HG03432 (cell line): ENCODE data around the gene GSE1.

ENCODE experiments used
- ATAC-seq: cut with Tn5 transposase; IDR thresholded peaks from one replicate; pipeline ENCODE4 v1.9.1; 2021; ENCODE audit warnings: mild to moderate bottlenecking, moderate library complexity; ENCODE audit not compliant: unreplicated experiment

The GSE1 gene

DNA sequence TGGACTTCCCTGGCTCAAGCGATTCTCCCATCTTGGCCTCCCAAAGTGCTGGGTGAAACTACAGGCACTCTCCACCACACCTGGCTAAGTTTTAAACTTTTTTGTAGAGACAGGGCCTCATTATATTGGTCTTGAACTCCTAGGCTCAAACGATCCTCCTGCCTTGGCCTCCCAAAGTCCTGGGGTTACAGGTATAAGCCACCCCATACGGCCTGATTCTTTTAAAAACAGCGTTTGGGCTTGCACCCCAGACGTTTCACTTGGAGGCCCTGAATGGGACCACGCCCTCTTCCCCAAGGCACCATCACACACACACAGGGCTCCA, 105.0 kb downstream of the GSE1 start:
- ATAC-seq = no peak

DNA sequence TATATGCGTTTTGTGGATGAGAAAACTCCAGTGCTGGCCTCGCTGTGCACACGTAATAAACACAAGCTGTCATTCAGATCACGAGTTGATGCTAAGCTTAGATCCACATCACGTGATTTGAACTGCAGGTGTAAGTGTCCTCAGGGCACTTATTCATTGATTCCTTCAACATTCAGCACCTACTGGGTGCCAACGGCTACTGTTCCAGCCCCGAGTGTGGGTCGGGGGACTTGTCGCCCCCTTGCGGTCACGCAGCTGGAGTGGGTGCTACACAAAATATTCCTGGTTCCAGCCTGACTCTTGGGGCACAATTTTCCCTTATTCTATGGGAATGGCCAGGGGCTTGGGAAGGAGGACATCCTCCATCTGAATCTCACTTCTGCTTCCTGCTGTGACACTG, 105.6 kb downstream of the GSE1 start:
- no peak for ATAC-seq

DNA sequence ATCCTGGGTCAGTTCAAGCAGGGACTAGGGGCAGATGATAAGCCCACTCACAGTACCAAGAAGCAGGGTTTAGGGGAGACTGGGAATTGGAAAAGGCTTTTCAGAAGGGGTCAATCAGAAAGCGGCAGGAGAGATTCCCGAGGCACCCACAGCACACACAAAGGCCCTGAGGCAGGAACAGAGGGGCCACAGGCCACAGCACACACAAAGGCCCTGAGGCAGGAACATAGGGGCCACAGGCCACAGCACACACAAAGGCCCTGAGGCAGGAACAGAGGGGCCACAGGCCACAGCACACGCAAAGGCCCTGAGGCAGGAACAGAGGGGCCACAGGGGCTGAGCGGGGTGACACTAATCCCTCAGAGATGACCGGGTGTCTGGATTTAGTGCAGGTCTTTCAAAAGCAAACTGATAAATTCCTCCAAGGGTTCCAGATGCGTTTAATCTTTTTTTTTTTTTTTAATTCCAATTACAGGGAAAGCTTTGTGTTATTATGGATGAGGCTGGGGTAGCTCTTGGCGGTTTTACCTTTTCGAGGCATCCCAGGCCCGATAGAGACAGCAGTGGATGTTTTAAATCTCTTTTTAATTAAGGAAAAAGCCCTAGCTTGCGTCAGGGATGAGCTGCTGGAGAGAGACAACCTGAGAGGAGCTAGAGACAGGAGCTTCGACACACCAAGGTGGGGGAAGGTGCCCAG, 106.6 kb downstream of the GSE1 start:
- no peak for ATAC-seq

DNA sequence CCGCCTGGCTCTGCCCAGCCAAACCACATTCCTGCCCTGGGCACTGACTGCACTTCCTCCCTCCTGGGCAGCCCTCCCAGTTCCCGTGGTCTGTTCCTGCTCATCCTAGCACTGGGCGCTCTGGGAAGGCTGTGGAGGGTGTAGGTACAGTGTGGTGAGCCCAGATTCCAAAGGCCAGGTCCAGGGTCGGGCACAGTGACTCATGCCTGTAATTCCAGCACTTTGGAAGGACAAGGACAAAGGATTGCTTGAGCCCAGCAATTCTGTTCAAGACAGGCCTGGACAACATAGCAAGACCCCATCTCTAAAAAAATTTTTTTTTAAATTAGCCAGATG, 107.1 kb downstream of the GSE1 start:
- ATAC-seq = no peak

DNA sequence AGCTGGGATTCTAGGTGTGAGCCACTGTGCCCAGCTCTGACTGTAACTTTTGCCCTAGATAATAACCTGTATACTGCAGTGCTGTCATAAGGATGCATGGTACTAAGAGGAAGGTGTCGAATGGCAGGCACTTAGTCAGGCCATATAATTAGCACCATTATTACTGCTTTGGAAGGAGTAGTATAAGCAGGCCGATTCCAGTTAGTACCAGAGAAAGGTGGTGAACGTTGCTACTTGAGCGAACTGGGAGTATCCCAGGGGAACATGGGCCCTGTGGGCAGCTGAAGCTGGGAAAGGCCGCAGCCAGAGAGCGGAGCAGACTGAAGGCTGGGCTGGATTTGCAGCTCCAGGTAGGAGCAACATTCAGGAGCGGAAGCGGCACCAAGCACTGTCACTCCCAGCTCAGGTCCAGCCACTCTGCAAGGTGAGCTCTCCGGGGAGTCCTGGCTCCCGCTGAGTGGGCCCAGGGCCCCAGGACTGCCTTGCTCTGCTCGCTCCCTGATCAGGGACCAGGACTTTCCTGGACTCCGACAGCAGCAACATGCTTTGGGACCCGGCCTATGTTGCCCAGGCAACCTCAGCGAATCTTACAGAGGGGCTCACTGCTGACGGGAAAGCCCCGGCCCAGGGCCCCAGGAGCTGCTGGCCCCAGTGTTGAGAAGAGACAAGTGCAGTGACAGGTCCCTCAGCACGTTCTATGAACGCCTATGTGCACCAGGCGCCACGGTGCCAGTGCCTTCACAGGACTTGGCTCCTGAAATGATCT, 109.2 kb downstream of the GSE1 start:
- ATAC-seq = no peak

DNA sequence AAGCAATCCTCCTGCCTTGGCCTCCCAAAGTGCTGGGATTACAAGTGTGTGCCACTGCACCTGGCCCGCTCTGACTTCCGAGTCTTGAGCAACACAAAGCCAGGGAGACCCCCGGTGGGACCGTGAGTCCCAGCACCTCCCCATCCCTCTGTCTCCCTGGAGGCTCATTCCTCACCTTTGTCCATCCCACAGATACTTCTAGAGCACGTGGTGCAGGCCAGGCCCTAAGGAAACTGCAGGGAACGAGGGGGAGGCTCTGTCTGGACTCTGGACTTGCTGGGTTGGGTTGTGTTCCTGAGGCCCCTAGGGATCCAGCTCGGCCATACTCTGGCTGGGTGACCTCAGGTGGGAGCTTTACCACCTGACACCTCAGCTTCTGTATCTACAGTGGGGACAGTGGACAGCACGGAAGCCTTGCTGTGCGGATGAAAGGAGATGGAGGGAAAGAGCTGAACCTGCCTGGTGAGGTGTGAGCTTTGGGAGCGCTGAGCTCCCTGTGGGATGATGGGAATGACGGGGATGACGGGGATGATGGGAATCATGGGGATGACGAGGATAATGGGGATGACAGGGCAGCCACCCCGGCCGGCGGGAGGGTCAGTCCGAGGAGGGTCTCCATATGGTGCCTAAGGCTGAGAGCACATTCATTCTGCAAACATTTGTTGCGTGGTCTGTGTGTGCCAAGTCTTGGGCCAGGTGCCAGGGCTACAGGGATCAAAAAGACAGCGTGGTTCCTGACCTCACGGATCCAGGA, 111.2 kb downstream of the GSE1 start:
- no peak for ATAC-seq

DNA sequence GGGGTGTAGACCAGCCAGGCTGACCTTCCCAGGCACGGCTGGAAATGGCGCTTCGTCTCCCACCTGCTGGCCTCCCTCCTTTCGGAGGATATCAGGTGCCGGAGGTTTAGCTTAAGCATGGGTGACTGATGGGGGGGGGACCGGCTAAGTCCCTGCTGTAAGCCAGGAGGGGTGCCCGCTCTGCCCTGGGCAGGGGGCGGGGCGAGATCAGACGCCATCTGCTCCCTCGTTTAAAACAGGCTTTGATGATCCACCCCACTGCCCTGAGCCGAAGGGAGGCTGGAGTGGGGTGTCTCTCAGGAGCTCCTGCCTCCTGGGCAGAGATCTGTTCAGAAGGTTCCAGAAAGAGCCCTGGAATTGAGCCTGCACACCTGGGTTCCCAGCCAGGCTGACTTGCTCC, 111.8 kb downstream of the GSE1 start:
- no peak for ATAC-seq
